IMR-90 (cell line): ENCODE data around the gene PTPRN2. TPM values are rescaled to one million over a fixed set of nuclear protein-coding genes. Genes with fewer than 3 reads are reported as not detected.

Source experiments
- ATAC-seq: fragments of 200-7000 bp; cut with Tn5 transposase; 2 replicates; pipeline ENCODE4 v1.9.1; 2020; ENCODE audit warnings: low read depth, mild to moderate bottlenecking, moderate library complexity
- BruUV-seq: library from RNA; stranded (reverse); fragments of 400-500 nt; replicated peaks from 2 replicates; lab custom pipeline; 2021; lab: Mats Ljungman, UMichigan
- CTCF ChIA-PET: fragments of 300-600 bp; formaldehyde crosslinking; extraction: SDS; loops from one replicate; lab custom pipeline; 2021; ENCODE audit warnings: antibody characterized with exemption; lab: Yijun Ruan, JAX
- POLR2A ChIA-PET: fragments of 300-600 bp; sonication (Branson Sonifier 250); formaldehyde crosslinking; loops from one replicate; lab custom pipeline; 2022; ENCODE audit warnings: antibody characterized with exemption; ENCODE audit not compliant: unreplicated experiment; lab: Charles Lee
- DNase-seq: peaks from one replicate; pipeline ENCODE4 v3.0.0; 2013
- H2AFZ ChIP-seq: replicated peaks from 2 replicates; pipeline ENCODE3; 2013; ENCODE audit warnings: low read length, mild to moderate bottlenecking; ENCODE audit not compliant: poor library complexity
- H2AK5ac ChIP-seq: 2 replicates; pipeline ENCODE4 v1.6.1; 2013; ENCODE audit warnings: low read depth, low read length, inconsistent platforms
- H2AK9ac ChIP-seq: replicated peaks from 2 replicates; pipeline ENCODE3; 2013; ENCODE audit warnings: mild to moderate bottlenecking, low read depth, low read length, moderate library complexity; ENCODE audit not compliant: poor library complexity
- H2BK120ac ChIP-seq: 2 replicates; pipeline ENCODE4 v1.6.1; 2013; ENCODE audit warnings: low read depth, low read length, inconsistent platforms
- H2BK15ac ChIP-seq: 3 replicates; pipeline ENCODE4 v1.6.1; 2013; ENCODE audit warnings: low read depth, low read length, inconsistent platforms
- H2BK20ac ChIP-seq: 2 replicates; pipeline ENCODE4 v1.6.1; 2013; ENCODE audit warnings: low read depth, mild to moderate bottlenecking, inconsistent platforms, low read length, moderate library complexity
- H2BK5ac ChIP-seq: 2 replicates; pipeline ENCODE4 v1.6.1; 2013; ENCODE audit warnings: mild to moderate bottlenecking, low read depth, low read length, inconsistent platforms; ENCODE audit not compliant: poor library complexity, severe bottlenecking
- H3K14ac ChIP-seq: replicated peaks from 2 replicates; pipeline ENCODE4 v1.6.1; 2013; ENCODE audit warnings: low read depth, low read length, inconsistent platforms
- H3K18ac ChIP-seq: 2 replicates; pipeline ENCODE4 v1.6.1; 2013; ENCODE audit warnings: low read depth, low read length, control low read depth
- H3K23ac ChIP-seq: 2 replicates; pipeline ENCODE4 v1.6.1; 2013; ENCODE audit warnings: low read depth, low read length, inconsistent platforms
- H3K27ac ChIP-seq: 2 replicates; pipeline ENCODE4 v1.5.1; 2013; ENCODE audit warnings: mild to moderate bottlenecking, control low read depth, low read length; ENCODE audit not compliant: insufficient read depth
- H3K27me3 ChIP-seq: 2 replicates; pipeline ENCODE4 v1.6.1; 2013; ENCODE audit warnings: low read length; ENCODE audit not compliant: control insufficient read depth, insufficient read depth
- H3K36me3 ChIP-seq: 2 replicates; pipeline ENCODE4 v1.6.1; 2013; ENCODE audit warnings: low read length, mixed read lengths; ENCODE audit not compliant: control insufficient read depth, insufficient read depth
- H3K4ac ChIP-seq: 2 replicates; pipeline ENCODE4 v1.6.1; 2013; ENCODE audit warnings: low read depth, low read length, inconsistent platforms
- H3K4me1 ChIP-seq: 2 replicates; pipeline ENCODE4 v1.6.1; 2013; ENCODE audit warnings: low read length, mixed read lengths; ENCODE audit not compliant: control insufficient read depth, insufficient read depth
- H3K4me2 ChIP-seq: 2 replicates; pipeline ENCODE4 v1.6.1; 2013; ENCODE audit warnings: low read depth, mild to moderate bottlenecking, control low read depth, low read length, moderate library complexity
- H3K4me3 ChIP-seq: 2 replicates; pipeline ENCODE4 v1.5.1; 2013; ENCODE audit warnings: low read depth, mild to moderate bottlenecking, control low read depth, low read length, moderate library complexity; ENCODE audit not compliant: insufficient read depth
- H3K56ac ChIP-seq: 2 replicates; pipeline ENCODE4 v1.6.1; 2013; ENCODE audit warnings: low read length, inconsistent platforms; ENCODE audit not compliant: insufficient read depth; ENCODE audit errors: extremely low read depth
- H3K79me1 ChIP-seq, 2 experiments: 2 replicates each; pipeline ENCODE4 v1.6.1; 2013; ENCODE audit warnings: low read length in 2 of 2, inconsistent platforms in 1 of 2, low read depth in 1 of 2
- H3K9ac ChIP-seq: 2 replicates; pipeline ENCODE4 v1.6.1; 2013; ENCODE audit warnings: low read depth, low read length, control low read depth
- H3K9me1 ChIP-seq: 2 replicates; pipeline ENCODE4 v1.6.1; 2013; ENCODE audit warnings: low read length, inconsistent platforms; ENCODE audit not compliant: insufficient read depth
- H3K9me3 ChIP-seq: 2 replicates; pipeline ENCODE4 v1.6.1; 2013; ENCODE audit warnings: low read length; ENCODE audit not compliant: control insufficient read depth, insufficient read depth
- H4K20me1 ChIP-seq: 2 replicates; pipeline ENCODE4 v1.6.1; 2013; ENCODE audit warnings: low read length, inconsistent platforms; ENCODE audit not compliant: insufficient read depth
- H4K5ac ChIP-seq: 2 replicates; pipeline ENCODE4 v1.6.1; 2013; ENCODE audit warnings: mild to moderate bottlenecking, low read depth, low read length, control low read depth
- H4K8ac ChIP-seq, 2 experiments: 2 replicates each; pipeline ENCODE4 v1.6.1; 2013; ENCODE audit warnings: low read depth in 2 of 2, low read length in 2 of 2, control low read depth in 1 of 2, inconsistent platforms in 1 of 2
- H4K91ac ChIP-seq: 2 replicates; pipeline ENCODE4 v1.6.1; 2013; ENCODE audit warnings: low read depth, low read length, inconsistent platforms; ENCODE audit not compliant: insufficient read depth
- MAZ ChIP-seq: IDR thresholded peaks from 2 replicates; pipeline ENCODE4 v1.6.1; 2012; ENCODE audit warnings: low read depth, mild to moderate bottlenecking, low read length, improper control_type of control experiment, moderate library complexity, borderline replicate concordance
- RCOR1 ChIP-seq: IDR thresholded peaks from 2 replicates; pipeline ENCODE4 v1.6.1; 2012; ENCODE audit warnings: mild to moderate bottlenecking, low read length, improper control_type of control experiment; ENCODE audit not compliant: insufficient replicate concordance
- USF2 ChIP-seq: fragments of 150-350 bp; IDR thresholded peaks from 2 replicates; pipeline ENCODE4 v1.6.1; 2017; ENCODE audit warnings: mild to moderate bottlenecking, antibody characterized with exemption, low read length, low read depth
- WGBS, 2 experiments: methylation state at CpG; one replicate each; pipeline versions ENCODE4 v1.1.5 to v1.1.7; 2013; ENCODE audit warnings: missing lambda C conversion rate in 2 of 2; ENCODE audit not compliant: insufficient read length in 1 of 2; ENCODE audit errors: extremely low coverage in 2 of 2; 5-methylcytosine and 5-hydroxymethylcytosine counted together
- dilution Hi-C: fragments of 300-500 bp; cut with HindIII; formaldehyde crosslinking; loops from one replicate; pipeline ENCODE4 v1.14.3; 2018; ENCODE audit warnings: low sequenced_read_pairs; ENCODE audit not compliant: unreplicated experiment
- in situ Hi-C: fragments of 300-500 bp; cut with MboI; formaldehyde crosslinking; loops from 3 replicates; pipeline ENCODE4 v1.14.3; 2019; ENCODE audit warnings: low sequenced_read_pairs, inconsistent platforms, mixed read lengths
- intact Hi-C: fragments of 100-400 bp; cut with micrococcal nuclease; formaldehyde crosslinking; loops from 2 replicates; pipeline ENCODE4 v1.10.0; 2022
- polyA plus RNA-seq, 3 experiments: library from polyadenylated mRNA; depleted of rRNA; stranded (reverse); fragments of >200 nt; gene quantifications; 2 replicates each; pipeline ENCODE4 v1.2.3, GENCODE V29; 2012; ENCODE audit warnings: low replicate concordance in 1 of 3
- total RNA-seq: library from RNA; depleted of rRNA; stranded (reverse); fragments of >200 nt; gene quantifications from 2 replicates; pipeline ENCODE4 v1.2.3, GENCODE V29; 2012

PTPRN2 gene
- total and polyA plus RNA-seq, 2 of the 4 experiments (the other 2 are of a cell fraction) = 0.03 TPM; not detected in 1

- H4K5ac ChIP-seq = no peak overlapping the region
- in situ Hi-C loops (no loop called here), intact Hi-C loops (no loop called here), dilution Hi-C loops (no loop called here)
- H3K27ac ChIP-seq = no peak overlapping the region
- no peaks in the 10 kb centered on the region for H3K9me1 ChIP-seq
- no peak overlapping the region for H3K4ac ChIP-seq
- H3K4me2 ChIP-seq = no peak overlapping the region
- no TSS peak for BruUV-seq
- H2BK15ac ChIP-seq = no peak overlapping the region
- 67% methylated on average over 9 of the region's 28 CpGs; no CpG with 5 or more reads in 1 of the 2 experiments for WGBS, 2 experiments
- H2BK5ac ChIP-seq = no peak overlapping the region
- ATAC-seq (no peak), DNase-seq (no peak)
- H2AFZ ChIP-seq = no peak overlapping the region
- TF ChIP-seq RCOR1 (no peak), USF2 (no peak), MAZ (no peak)
- H2AK9ac ChIP-seq = no peak overlapping the region
- ChIA-PET POLR2A (no interaction called here), CTCF (no interaction called here)
- H4K20me1 ChIP-seq = no peaks in the 10 kb centered on the region
- H3K4me3 ChIP-seq = no peak overlapping the region
- no peaks in the 10 kb centered on the region for H3K36me3 ChIP-seq
- H3K9ac ChIP-seq = no peak overlapping the region
- no peak overlapping the region for H3K18ac ChIP-seq
- no peak overlapping the region for H2AK5ac ChIP-seq
- no peaks in the 10 kb centered on the region for H3K79me1 ChIP-seq
- no peaks in the 10 kb centered on the region for H3K27me3 ChIP-seq
- no peak overlapping the region for H2BK20ac ChIP-seq
- H3K14ac ChIP-seq = no peak overlapping the region
- H2BK120ac ChIP-seq = no peak overlapping the region
- H3K4me1 ChIP-seq = no peaks in the 10 kb centered on the region
- no peak overlapping the region for H4K91ac ChIP-seq
- no peak overlapping the region for H4K8ac ChIP-seq
- peaks cover 70% of the 10 kb centered on the region for H3K9me3 ChIP-seq
- H3K23ac ChIP-seq = no peak overlapping the region
- H3K56ac ChIP-seq = no peak overlapping the region
These were observed 266.4 kb downstream of the PTPRN2 start for GRCh38 chr7:158321056-158321700.
